Colonic mucosa (tissue), 4 donors: ENCODE data around the gene APOOL. TPM values are rescaled to one million over a fixed set of nuclear protein-coding genes. Genes with fewer than 3 reads are reported as not detected.

ENCODE experiments used
- DNase-seq: peaks from one replicate; pipeline ENCODE4 v3.0.0-alpha.2; 2020
- H3K27ac ChIP-seq: fragments of 200-600 bp; one replicate; pipeline ENCODE4 v1.8.0; 2021
- H3K27me3 ChIP-seq: fragments of 200-600 bp; one replicate; pipeline ENCODE4 v1.8.0; 2021
- H3K36me3 ChIP-seq: fragments of 200-600 bp; one replicate; pipeline ENCODE4 v1.8.0; 2021
- H3K4me1 ChIP-seq: fragments of 200-600 bp; one replicate; pipeline ENCODE4 v1.8.0; 2021; ENCODE audit warnings: mild to moderate bottlenecking
- H3K4me3 ChIP-seq: fragments of 200-600 bp; one replicate; pipeline ENCODE4 v1.8.0; 2021
- H3K9ac ChIP-seq, 2 donors: one replicate each; pipeline ENCODE4 v1.7.0; 2013; ENCODE audit warnings: control low read depth in 2 of 2, low read depth in 2 of 2, low read length in 2 of 2
- H3K9me3 ChIP-seq: fragments of 200-600 bp; one replicate; pipeline ENCODE4 v1.8.0; 2021
- CTCF ChIP-seq: fragments of 200-600 bp; IDR thresholded peaks from one replicate; pipeline ENCODE4 v1.8.0; 2022; ENCODE audit warnings: antibody characterized with exemption, mild to moderate bottlenecking
- intact Hi-C: fragments of 100-400 bp; cut with DNase I; formaldehyde crosslinking; loops from one replicate; pipeline ENCODE4 v1.14.1; 2022
- total RNA-seq, 2 donors: library from RNA; stranded (reverse); fragmentation: NEBNext Ultra II Directional in 1 of 2; extraction: Animal tissue kit (Norgen Biotek cat#: 25700) in 1 of 2; gene quantifications; one replicate each; pipeline ENCODE4 v1.2.1, GENCODE V29; 2021
- donor health status: healthy.
- donor health status: DM: no; HTN: no; CAD: no.
- donor health status: DM: no; HTN: no; CAD: no.

The APOOL gene
- total RNA-seq, 2 donors from 2014 or later = 22.3 to 31.9 TPM

GRCh38 chrX:85115252-85115651 is 111.6 kb downstream of the APOOL start:
- intact Hi-C loops = no loop called here
- H3K9me3 ChIP-seq = no peaks in the 10 kb centered on the region
- no peak overlapping the region for H3K4me3 ChIP-seq
- TF ChIP-seq CTCF = no peak
- no peak overlapping the region for H3K9ac ChIP-seq
- no peak overlapping the region for H3K27ac ChIP-seq
- no peak for DNase-seq
- H3K4me1 ChIP-seq = no peaks in the 10 kb centered on the region
- no peaks in the 10 kb centered on the region for H3K27me3 ChIP-seq
- no peaks in the 10 kb centered on the region for H3K36me3 ChIP-seq

GRCh38 chrX:85136409-85136808 is 132.7 kb downstream of the APOOL start:
- H3K4me3 ChIP-seq = no peak overlapping the region
- intact Hi-C loops = no loop called here
- H3K9me3 ChIP-seq = no peaks in the 10 kb centered on the region
- no peak for TF ChIP-seq CTCF
- no peak for DNase-seq
- no peak overlapping the region for H3K27ac ChIP-seq
- no peaks in the 10 kb centered on the region for H3K27me3 ChIP-seq
- no peaks in the 10 kb centered on the region for H3K36me3 ChIP-seq
- no peaks in the 10 kb centered on the region for H3K4me1 ChIP-seq
- no peak overlapping the region for H3K9ac ChIP-seq

GRCh38 chrX:85139422-85139821 is 135.7 kb downstream of the APOOL start:
- H3K27ac ChIP-seq = no peak overlapping the region
- no peaks in the 10 kb centered on the region for H3K27me3 ChIP-seq
- intact Hi-C loops = no loop called here
- no peak overlapping the region for H3K9ac ChIP-seq
- no peak for DNase-seq
- no peak overlapping the region for H3K4me3 ChIP-seq
- H3K36me3 ChIP-seq = no peaks in the 10 kb centered on the region
- H3K9me3 ChIP-seq = no peaks in the 10 kb centered on the region
- TF ChIP-seq CTCF = no peak
- no peaks in the 10 kb centered on the region for H3K4me1 ChIP-seq

GRCh38 chrX:85140964-85141363 is 137.3 kb downstream of the APOOL start:
- Histone ChIP-seq H3K27ac (no peak overlapping the region), H3K9ac (no peak overlapping the region), H3K4me3 (no peak overlapping the region), H3K4me1 (no peaks in the 10 kb centered on the region), H3K36me3 (no peaks in the 10 kb centered on the region), H3K9me3 (no peaks in the 10 kb centered on the region), H3K27me3 (no peaks in the 10 kb centered on the region)
- no peak for TF ChIP-seq CTCF
- DNase-seq = no peak
- intact Hi-C loops = no loop called here

Other genes starting within 250 kb of the APOOL start
- not detected for gene SATL1, start 239.9 kb downstream of the APOOL start, total RNA-seq
- 1 to 10 TPM; 1.0 to 2.0 TPM for gene ZNF711, start 240.1 kb downstream of the APOOL start, total RNA-seq